TTC549 (cell line): Measurements from ENCODE around the gene OSBPL2.

Experiments
- FAIRE-seq: peaks from 2 replicates; lab custom pipeline; 2012; peaks lifted over from hg19 to GRCh38; lab: Jason Lieb, UNC

Gene OSBPL2

GRCh38 chr20:62327726-62328495 is 89.6 kb downstream of the OSBPL2 start:
- FAIRE-seq: no peak

GRCh38 chr20:62328684-62329388 is 90.5 kb downstream of the OSBPL2 start:
- FAIRE-seq: no peak

- FAIRE-seq: no peak
Observed at GRCh38 chr20:62329389-62330377, 91.4 kb downstream of the OSBPL2 start.

GRCh38 chr20:62330576-62331317 is 92.4 kb downstream of the OSBPL2 start:
- no peak for FAIRE-seq

DNA sequence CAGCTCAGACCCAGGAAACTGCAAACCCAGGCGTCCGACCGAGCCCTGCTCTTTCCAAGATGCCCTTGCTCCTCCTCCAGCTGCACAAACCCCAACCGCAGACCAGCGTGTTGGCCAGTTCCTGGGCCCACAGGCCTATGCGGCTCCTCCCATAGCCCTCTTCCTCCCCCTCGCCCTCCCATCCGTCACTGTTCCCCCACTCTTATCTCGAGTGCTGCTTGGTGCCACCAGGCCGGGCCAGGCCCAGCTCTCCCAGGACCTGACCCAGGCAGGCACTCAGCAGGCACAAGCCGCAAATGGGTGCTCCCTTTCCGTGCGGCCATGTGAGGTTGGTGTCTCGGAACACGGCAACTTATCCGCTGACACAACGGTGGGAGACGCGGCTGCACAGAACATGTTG is 93.0 kb downstream of the OSBPL2 start:
- no peak for FAIRE-seq

- FAIRE-seq: no peak
Observed at GRCh38 chr20:62332421-62332820, 94.1 kb downstream of the OSBPL2 start.

DNA sequence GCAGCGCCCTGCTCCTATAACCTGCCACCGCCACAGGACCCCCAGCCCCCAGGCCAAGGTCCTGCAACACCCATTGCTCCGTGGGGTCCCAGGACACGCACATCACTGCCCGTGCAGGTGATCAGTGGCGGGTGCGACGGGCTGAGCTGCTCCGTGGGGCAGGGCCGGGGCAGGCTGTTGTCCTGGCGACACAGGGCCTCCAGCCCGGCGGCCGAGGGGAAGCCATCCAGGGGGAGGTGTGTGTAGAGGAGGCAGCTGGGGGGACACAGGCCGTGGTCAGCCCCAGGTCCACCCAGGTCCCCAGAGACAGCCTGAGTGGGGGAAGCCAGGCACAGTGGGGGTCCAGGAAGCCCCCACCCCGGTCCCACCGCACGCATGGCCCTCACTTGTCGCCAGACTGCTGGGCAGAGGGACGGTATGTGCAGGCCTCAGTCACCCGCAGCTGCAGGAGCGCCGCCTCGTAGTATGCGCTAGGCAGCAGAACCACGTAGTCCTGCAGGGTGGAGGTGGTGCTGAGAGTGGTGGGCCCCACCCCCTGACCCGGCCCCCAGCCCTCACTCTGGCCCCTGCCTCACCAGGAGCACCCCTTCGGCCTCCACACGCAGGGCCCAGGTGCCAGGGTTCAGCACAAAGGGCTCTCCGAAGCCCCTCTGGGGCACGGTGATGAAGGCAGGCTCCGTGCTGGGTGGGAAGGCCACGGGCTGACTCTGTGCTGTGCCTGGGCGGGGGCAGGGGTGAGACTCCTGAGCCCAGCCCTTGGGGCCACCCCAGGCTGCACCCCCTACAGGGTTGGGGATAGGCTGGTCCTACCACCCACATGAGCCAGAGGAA is 94.9 kb downstream of the OSBPL2 start:
- FAIRE-seq: no peak

- no peak for FAIRE-seq
Observed at GRCh38 chr20:62333820-62334595, 95.7 kb downstream of the OSBPL2 start.

DNA sequence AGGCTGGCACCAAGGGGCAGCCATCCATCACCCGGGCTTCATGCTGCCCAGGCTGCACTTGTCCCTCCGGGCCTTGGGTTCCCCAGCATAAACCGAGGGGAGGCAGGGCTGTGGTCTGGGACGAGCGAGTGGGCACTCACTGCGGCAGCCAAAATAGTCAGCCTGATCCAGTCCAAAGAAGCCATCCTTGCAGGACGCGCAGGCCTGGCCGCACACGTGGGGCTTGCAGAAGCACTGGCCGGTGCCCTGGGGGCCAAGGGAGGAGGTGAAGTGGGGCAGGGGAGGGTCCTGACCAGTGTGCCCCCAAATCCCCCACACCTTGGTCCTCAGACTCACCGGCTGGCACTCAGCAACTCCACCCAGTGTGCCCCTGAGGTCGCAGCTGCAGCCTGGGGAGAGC is 96.6 kb downstream of the OSBPL2 start:
- FAIRE-seq: no peak

DNA sequence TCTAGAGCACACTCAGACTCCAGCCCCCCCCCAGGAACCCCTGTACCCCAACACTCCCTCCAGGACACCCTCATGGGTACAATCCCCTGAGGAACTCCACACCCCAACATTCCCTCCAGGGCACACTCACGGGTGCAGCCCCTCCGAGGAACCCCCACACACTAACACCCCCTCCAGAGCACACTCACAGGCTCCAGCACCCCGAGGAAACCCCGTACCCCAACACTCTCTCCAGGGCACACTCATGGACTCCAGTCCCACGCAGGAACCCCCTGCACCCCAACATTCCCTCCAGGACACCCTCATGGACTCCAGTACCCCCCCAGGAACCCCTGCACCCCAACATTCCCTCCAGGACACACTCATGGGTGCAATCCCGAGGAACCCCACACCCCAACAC is 97.2 kb downstream of the OSBPL2 start:
- FAIRE-seq: no peak

DNA sequence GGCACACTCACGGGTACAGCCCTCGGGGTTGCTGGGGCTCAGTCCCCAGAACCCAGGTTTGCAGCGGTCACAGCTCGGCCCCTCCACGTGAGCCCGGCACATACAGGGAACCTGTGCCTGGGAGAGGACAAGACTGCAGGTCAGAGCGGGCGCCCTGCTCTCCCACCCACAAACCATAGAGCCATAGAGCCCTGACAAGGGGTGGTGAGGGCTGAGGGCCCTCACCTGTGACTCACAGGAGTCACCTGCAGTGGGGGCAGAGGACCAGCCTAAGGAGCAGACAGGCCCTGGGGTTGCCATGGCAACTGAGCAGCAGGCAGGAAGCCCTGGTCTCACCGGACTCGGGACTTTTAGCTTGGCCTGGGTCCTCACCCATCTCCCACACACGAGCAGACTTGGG is 98.0 kb downstream of the OSBPL2 start:
- no peak for FAIRE-seq

DNA sequence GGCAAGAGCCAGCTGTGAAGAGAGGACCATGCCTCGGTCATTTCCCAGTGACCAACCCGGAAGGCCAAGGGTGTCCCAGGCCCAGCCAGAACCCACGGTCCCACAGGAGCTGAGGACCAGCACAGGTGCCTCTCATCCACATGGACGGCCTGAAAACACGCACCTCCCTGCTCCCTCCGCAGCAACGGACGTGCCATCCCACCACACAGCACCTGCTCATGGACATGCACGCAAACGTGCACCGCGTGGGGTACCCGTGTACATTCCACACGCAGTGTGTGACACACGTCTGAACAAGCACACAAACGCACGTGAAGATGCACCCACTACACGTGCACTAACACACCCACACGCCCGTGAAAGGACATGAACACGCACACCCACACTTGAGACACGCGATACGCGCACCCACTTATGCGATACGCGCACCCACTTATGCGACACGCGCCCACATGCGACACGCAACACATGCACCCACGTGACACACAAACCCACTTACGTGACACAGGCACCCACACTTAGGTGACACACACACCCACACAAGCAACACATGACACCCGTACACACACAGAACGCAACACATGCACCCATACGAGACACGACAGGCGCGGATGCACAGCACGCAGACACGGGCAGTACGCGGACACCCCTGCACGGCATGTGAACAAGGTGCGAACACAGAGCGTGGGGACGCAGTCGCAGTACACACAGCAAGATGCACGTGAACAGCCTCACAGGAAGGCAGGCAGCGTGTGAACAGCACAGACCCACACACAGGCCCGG is 98.6 kb downstream of the OSBPL2 start:
- FAIRE-seq: no peak

- FAIRE-seq: no peak
Observed at GRCh38 chr20:62337558-62338293, 99.4 kb downstream of the OSBPL2 start.

GRCh38 chr20:62338294-62338620 is 99.9 kb downstream of the OSBPL2 start:
- FAIRE-seq: no peak

DNA sequence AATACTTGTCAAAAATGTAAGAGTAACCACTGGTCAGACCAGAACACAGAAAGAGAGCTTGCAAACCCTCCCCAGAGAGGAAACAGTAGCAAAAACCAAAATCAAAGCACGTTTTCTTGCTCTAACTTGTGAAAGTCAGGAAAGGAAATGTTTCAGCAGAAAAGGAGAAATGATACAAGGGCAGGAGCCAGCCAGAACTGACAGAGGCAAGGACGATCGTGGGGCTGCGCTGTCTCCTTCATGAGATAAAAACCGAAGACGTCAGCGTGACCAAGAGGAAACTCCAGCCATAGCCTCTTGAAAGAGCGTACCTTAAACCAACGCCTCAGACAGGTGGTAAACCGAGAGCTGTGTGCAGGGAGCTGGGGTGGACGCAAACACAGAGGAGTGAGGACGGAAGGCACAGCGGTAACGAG is 101.3 kb downstream of the OSBPL2 start:
- no peak for FAIRE-seq

- FAIRE-seq: no peak
Observed at GRCh38 chr20:62342910-62343309, 104.6 kb downstream of the OSBPL2 start.

DNA sequence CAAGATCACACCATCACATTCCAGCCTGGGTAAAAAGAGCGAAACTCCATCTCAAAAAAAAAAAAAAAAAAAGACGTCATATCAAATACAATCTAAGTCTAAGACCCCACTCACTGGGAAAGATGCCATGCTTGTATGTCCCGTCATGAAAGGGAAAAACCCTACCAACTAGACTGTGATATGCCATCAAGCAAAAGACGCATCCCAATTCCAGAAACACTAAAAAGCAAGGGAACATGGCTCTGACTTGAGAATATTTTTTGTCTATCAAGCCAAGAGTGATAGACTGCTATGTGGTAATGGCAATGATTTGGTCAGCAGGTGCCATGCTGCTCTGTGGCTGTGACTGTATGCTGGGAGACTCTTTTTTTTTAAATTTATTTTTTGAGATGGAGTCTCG is 105.8 kb downstream of the OSBPL2 start:
- FAIRE-seq: no peak

- no peak for FAIRE-seq
Observed at GRCh38 chr20:62344782-62345181, 106.5 kb downstream of the OSBPL2 start.
